Breast epithelium (tissue), 3 donors: Measurements from ENCODE around the gene ZNF587.
"Not testable (repeated sequence)": the region's sequence is repeated elsewhere in the genome, so short reads cannot be mapped to it uniquely, and the experiment has no call there.

ENCODE experiments used
- CTCF ChIP-seq, 3 donors: fragments of 450-650 bp; IDR thresholded peaks; one replicate each; pipeline ENCODE4 v1.5.1; 2016 to 2017; ENCODE audit warnings: antibody characterized with exemption in 3 of 3, mild to moderate bottlenecking in 3 of 3, moderate library complexity in 3 of 3
- POLR2A ChIP-seq: fragments of 450-650 bp; IDR thresholded peaks from one replicate; pipeline ENCODE4 v1.6.1; 2016; ENCODE audit warnings: antibody characterized with exemption, mild to moderate bottlenecking, moderate library complexity

- TF ChIP-seq POLR2A; CTCF (IDR thresholded peaks at IDR 0.05): not testable (repeated sequence)
Observed at GRCh38 chr19:57862351-57862750, 12.7 kb downstream of the ZNF587 start.
